H1 (cell line): ENCODE results near the gene WASF1. TPM values are rescaled to one million over a fixed set of nuclear protein-coding genes. Genes with fewer than 3 reads are reported as not detected.

Source experiments
- CTCF ChIA-PET: fragments of 300-600 bp; sonication (Branson Sonifier 250); formaldehyde crosslinking; loops from one replicate; lab custom pipeline; 2021; ENCODE audit not compliant: partially characterized antibody; lab: Charles Lee
- POLR2A ChIA-PET: fragments of 300-600 bp; sonication (Branson Sonifier 250); formaldehyde crosslinking; loops from one replicate; lab custom pipeline; 2021; ENCODE audit warnings: inconsistent platforms; ENCODE audit not compliant: partially characterized antibody; lab: Charles Lee
- DNase-seq, 2 experiments: peaks; one replicate each; pipeline versions ENCODE4 v3.0.0 to v3.0.0-alpha.2; 2010 to 2022; ENCODE audit warnings: low spot score in 2 of 2, low read depth in 1 of 2, mixed read lengths in 1 of 2
- FAIRE-seq: peaks from 2 replicates; lab custom pipeline; 2011; peaks lifted over from hg19 to GRCh38; lab: Jason Lieb, UNC
- H2AFZ ChIP-seq: 2 replicates; pipeline ENCODE4 v1.8.1; 2012; ENCODE audit warnings: low read length, inconsistent platforms
- H2AK5ac ChIP-seq: 2 replicates; pipeline ENCODE4 v1.6.1; 2013; ENCODE audit warnings: low read depth, low read length
- H2BK120ac ChIP-seq: replicated peaks from 2 replicates; pipeline ENCODE3; 2013; ENCODE audit warnings: low read depth, low read length, inconsistent platforms
- H2BK12ac ChIP-seq: 2 replicates; pipeline ENCODE4 v1.6.1; 2013; ENCODE audit warnings: low read depth, low read length
- H2BK15ac ChIP-seq: 2 replicates; pipeline ENCODE4 v1.6.1; 2013; ENCODE audit warnings: low read length
- H2BK20ac ChIP-seq: 2 replicates; pipeline ENCODE4 v1.6.1; 2013; ENCODE audit warnings: low read length
- H2BK5ac ChIP-seq: 2 replicates; pipeline ENCODE4 v1.6.1; 2013; ENCODE audit warnings: low read depth, low read length
- H3K14ac ChIP-seq: 2 replicates; pipeline ENCODE4 v1.6.1; 2013; ENCODE audit warnings: inconsistent platforms; ENCODE audit not compliant: insufficient read length
- H3K18ac ChIP-seq: 2 replicates; pipeline ENCODE4 v1.6.1; 2013; ENCODE audit warnings: low read length; ENCODE audit errors: extremely low read depth
- H3K23ac ChIP-seq: 2 replicates; pipeline ENCODE4 v1.6.1; 2013; ENCODE audit warnings: inconsistent platforms; ENCODE audit not compliant: insufficient read length
- H3K23me2 ChIP-seq: 2 replicates; pipeline ENCODE4 v1.6.1; 2013; ENCODE audit warnings: low read depth, low read length
- H3K27ac ChIP-seq: 2 replicates; pipeline ENCODE4 v1.6.1; 2011; ENCODE audit warnings: low read depth, low read length, inconsistent platforms
- H3K27me3 ChIP-seq, 4 experiments: replicated peaks in 1 of 4; 1 replicate in 1 of 4; 2 replicates in 3 of 4; pipeline versions ENCODE4 v1.6.1 to v1.8.1; 2011 to 2013; ENCODE audit warnings: low read length in 3 of 4, mild to moderate bottlenecking in 3 of 4, inconsistent platforms in 2 of 4, mixed read lengths in 2 of 4, moderate library complexity in 1 of 4; ENCODE audit not compliant: control insufficient read depth in 3 of 4, insufficient read depth in 3 of 4; ENCODE audit errors: extremely low read depth in 1 of 4
- H3K36me3 ChIP-seq, 4 experiments: 2 replicates each; pipeline versions ENCODE4 v1.6.1 to v1.8.1; 2011 to 2013; ENCODE audit warnings: mild to moderate bottlenecking in 4 of 4, low read length in 3 of 4, moderate library complexity in 2 of 4, control low read depth in 1 of 4, inconsistent platforms in 1 of 4; ENCODE audit not compliant: insufficient read depth in 4 of 4, control insufficient read depth in 2 of 4
- H3K4ac ChIP-seq: replicated peaks from 2 replicates; pipeline ENCODE3; 2013; ENCODE audit warnings: low read length, low read depth, mixed read lengths, inconsistent platforms; ENCODE audit not compliant: insufficient read length
- H3K4me1 ChIP-seq, 4 experiments: replicated peaks in 1 of 4; 1 replicate in 1 of 4; 2 replicates in 3 of 4; pipeline versions ENCODE4 v1.6.1 to v1.8.1; 2011 to 2013; ENCODE audit warnings: low read length in 3 of 4, inconsistent platforms in 2 of 4, mixed read lengths in 1 of 4; ENCODE audit not compliant: insufficient read depth in 4 of 4, control insufficient read depth in 3 of 4
- H3K4me2 ChIP-seq, 2 experiments: 2 replicates each; pipeline versions ENCODE4 v1.6.1 to v1.8.1; 2011 to 2013; ENCODE audit warnings: low read depth in 2 of 2, low read length in 2 of 2, control low read depth in 1 of 2, inconsistent platforms in 1 of 2, mild to moderate bottlenecking in 1 of 2; ENCODE audit not compliant: insufficient read depth in 1 of 2
- H3K4me3 ChIP-seq, 4 experiments: fragments of 200-600, 300-600 bp in 1 of 4; sonication (generic), shearing (Covaris generic), sonication (Bioruptor Twin) in 1 of 4; 2 replicates each; pipeline versions ENCODE4 v1.5.1 to v1.8.1; 2011 to 2016; ENCODE audit warnings: low read length in 4 of 4, low read depth in 3 of 4, control low read depth in 2 of 4, inconsistent platforms in 2 of 4, mild to moderate bottlenecking in 2 of 4, mixed read lengths in 1 of 4, moderate library complexity in 1 of 4; ENCODE audit not compliant: insufficient read depth in 2 of 4; ENCODE audit errors: extremely low read depth in 1 of 4
- H3K56ac ChIP-seq: replicated peaks from 2 replicates; pipeline ENCODE3; 2013; ENCODE audit warnings: low read depth, mild to moderate bottlenecking, mixed read lengths, low read length, inconsistent platforms; ENCODE audit not compliant: insufficient read length
- H3K79me1 ChIP-seq: 2 replicates; pipeline ENCODE4 v1.6.1; 2013; ENCODE audit warnings: low read depth, low read length, control low read depth
- H3K79me2 ChIP-seq, 2 experiments: 2 replicates each; pipeline versions ENCODE4 v1.6.1 to v1.8.1; 2012 to 2013; ENCODE audit warnings: low read length in 2 of 2, mild to moderate bottlenecking in 2 of 2, inconsistent platforms in 1 of 2; ENCODE audit not compliant: insufficient read depth in 2 of 2, control insufficient read depth in 1 of 2
- H3K9ac ChIP-seq, 4 experiments: replicated peaks in 1 of 4; 1 replicate in 1 of 4; 2 replicates in 3 of 4; pipeline versions ENCODE4 v1.6.1 to v1.8.1; 2011 to 2013; ENCODE audit warnings: low read depth in 3 of 4, low read length in 3 of 4, control low read depth in 2 of 4, mild to moderate bottlenecking in 2 of 4, moderate library complexity in 2 of 4, inconsistent platforms in 1 of 4; ENCODE audit errors: extremely low read depth in 1 of 4
- H3K9me3 ChIP-seq, 2 experiments: 2 replicates each; pipeline versions ENCODE4 v1.6.1 to v1.8.1; 2012 to 2013; ENCODE audit warnings: mild to moderate bottlenecking in 2 of 2, moderate library complexity in 2 of 2, control low read depth in 1 of 2, inconsistent platforms in 1 of 2, low read depth in 1 of 2, low read length in 1 of 2, mixed read lengths in 1 of 2; ENCODE audit not compliant: insufficient read depth in 2 of 2
- H4K20me1 ChIP-seq, 2 experiments: replicated peaks in 1 of 2; 2 replicates each; pipeline versions ENCODE3 to v1.8.1; 2011 to 2013; ENCODE audit warnings: inconsistent platforms in 2 of 2, low read length in 2 of 2, mild to moderate bottlenecking in 1 of 2; ENCODE audit not compliant: insufficient read depth in 2 of 2, control insufficient read depth in 1 of 2
- H4K5ac ChIP-seq: 2 replicates; pipeline ENCODE4 v1.6.1; 2013; ENCODE audit warnings: low read length, low read depth, mixed read lengths, inconsistent platforms; ENCODE audit not compliant: insufficient read length
- H4K8ac ChIP-seq: 2 replicates; pipeline ENCODE4 v1.8.0; 2013; ENCODE audit warnings: mild to moderate bottlenecking, moderate library complexity, low read length, inconsistent platforms; ENCODE audit not compliant: insufficient read depth; ENCODE audit errors: extremely low read depth
- H4K91ac ChIP-seq: replicated peaks from 2 replicates; pipeline ENCODE3; 2013; ENCODE audit warnings: low read length, mixed read lengths, inconsistent platforms; ENCODE audit not compliant: insufficient read length
- WGBS, 2 experiments: shearing (Covaris generic) in 1 of 2; methylation state at CpG; one replicate each; pipeline versions ENCODE4 v1.1.6 to v1.1.7; 2013 to 2015; ENCODE audit warnings: low lambda C conversion rate in 2 of 2, mixed read lengths in 2 of 2, inconsistent platforms in 1 of 2, low coverage in 1 of 2, missing lambda C conversion rate in 1 of 2; ENCODE audit not compliant: insufficient replicate concordance in 2 of 2, insufficient coverage in 1 of 2, insufficient read length in 1 of 2; ENCODE audit errors: extremely low coverage in 1 of 2, missing lambda C conversion rate in 1 of 2; 5-methylcytosine and 5-hydroxymethylcytosine counted together
- polyA plus RNA-seq, 7 experiments: library from polyadenylated mRNA; depleted of rRNA in 3 of 7; stranded (reverse) in 5 of 7; unstranded in 2 of 7; fragments of >200 nt in 5 of 7; fragments of 200-250 nt in 2 of 7; gene quantifications; 1 replicate in 5 of 7; 2 replicates in 1 of 7; 4 replicates in 1 of 7; pipeline versions ENCODE4 v1.2.1 to v1.2.3, GENCODE V29; 2011 to 2013; ENCODE audit warnings: missing spikeins in 2 of 7, mixed read lengths in 2 of 7
- total RNA-seq: library from RNA; stranded (reverse); fragmentation: NEBNext Ultra II Directional; extraction: Animal tissue kit (Norgen Biotek cat#: 25700); gene quantifications from 2 replicates; pipeline ENCODE4 v1.2.1, GENCODE V29; 2021
- TF ChIP-seq, protein P1 (sequence below), 3 experiments: IDR thresholded peaks; 1 replicate in 2 of 3; 2 replicates in 1 of 3; pipeline versions ENCODE4 v1.5.1 to v1.6.1; 2011; ENCODE audit warnings: low read length in 3 of 3, mild to moderate bottlenecking in 3 of 3, inconsistent platforms in 2 of 3, low read depth in 1 of 3, moderate library complexity in 1 of 3; ENCODE audit not compliant: insufficient read depth in 1 of 3; ENCODE audit errors: control extremely low read depth in 1 of 3

The WASF1 gene
- total and polyA plus RNA-seq, 2 of the 8 experiments (the other 6 are each of a cell fraction or from before 2014, with no cell fraction given) = 37.6 to 39.9 TPM

DNA sequence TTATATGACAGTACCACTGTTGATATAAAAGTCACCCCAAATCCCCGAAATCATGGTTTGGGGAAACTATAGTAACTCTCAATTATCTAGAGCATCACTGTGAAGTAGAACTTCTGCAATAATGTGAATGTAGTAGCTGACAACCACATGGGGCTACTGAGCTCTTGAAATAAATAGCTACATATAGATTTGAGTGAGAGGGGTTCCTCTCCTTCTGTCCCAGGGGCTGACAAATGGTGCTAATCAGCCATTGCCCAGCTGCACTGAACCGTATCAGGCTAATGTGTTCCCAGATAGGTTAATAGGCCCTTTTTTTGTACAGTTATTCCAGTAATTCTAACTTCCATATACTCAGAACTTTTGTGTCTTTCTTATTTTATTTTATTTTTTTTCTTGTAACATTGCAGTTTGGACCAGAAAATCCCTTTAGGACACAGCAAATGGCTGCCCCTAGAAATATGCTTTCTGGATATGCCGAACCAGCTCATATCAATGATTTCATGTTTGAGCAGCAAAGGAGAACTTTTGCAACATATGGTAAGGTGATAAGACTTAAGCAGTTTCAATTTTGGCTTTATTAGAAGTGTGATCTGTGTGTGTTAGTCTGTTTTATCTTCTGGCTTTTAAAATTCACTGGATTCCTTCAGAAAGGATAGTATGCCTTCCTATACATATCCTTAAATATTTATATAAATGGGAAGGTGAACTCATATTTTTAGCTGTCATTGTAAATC is 21.8 kb upstream of the WASF1 start:
- Histone ChIP-seq H2BK12ac (no peak overlapping the region), H3K4me1 (no peaks in the 10 kb centered on the region), H2AFZ (no peak overlapping the region), H3K23me2 (no peaks in the 10 kb centered on the region), H2BK5ac (no peak overlapping the region), H2BK15ac (no peak overlapping the region), H3K4me2 (no peak overlapping the region), H3K4ac (no peak overlapping the region), H3K4me3 (no peak overlapping the region), H3K36me3 (no peaks in the 10 kb centered on the region; a peak in 1 of 8 replicates), H2BK120ac (no peak overlapping the region), H4K5ac (no peak overlapping the region), H4K20me1 (no peaks in the 10 kb centered on the region), H3K56ac (no peak overlapping the region), H4K91ac (no peak overlapping the region), H3K18ac (no peak overlapping the region), H4K8ac (no peak overlapping the region), H3K27me3 (no peaks in the 10 kb centered on the region), H3K23ac (no peak overlapping the region), H3K9me3 (no peaks in the 10 kb centered on the region), H3K14ac (no peak overlapping the region), H3K79me2 (peaks cover 0 to 13% of the 10 kb centered on the region in 2 experiments; a peak in 1 of 4 replicates), H2AK5ac (no peak overlapping the region), H3K79me1 (no peaks in the 10 kb centered on the region; the same call in 1 of the 2 replicates), H2BK20ac (no peak overlapping the region), H3K27ac (no peak overlapping the region), H3K9ac (no peak overlapping the region)
- ChIA-PET CTCF (interaction anchor here (1.5 kb wide), 1 partner anchor 9 kb away, joined by 4 read pairs; no protein-coding TSS in a partner anchor), POLR2A (no interaction called here)
- DNase-seq (no peak), FAIRE-seq (no peak)
- WGBS, 2 experiments = 90% methylated on average over 3 of the region's 3 CpGs; no CpG with 5 or more reads in 1 of the 2 experiments
- TF ChIP-seq, protein P1, sequence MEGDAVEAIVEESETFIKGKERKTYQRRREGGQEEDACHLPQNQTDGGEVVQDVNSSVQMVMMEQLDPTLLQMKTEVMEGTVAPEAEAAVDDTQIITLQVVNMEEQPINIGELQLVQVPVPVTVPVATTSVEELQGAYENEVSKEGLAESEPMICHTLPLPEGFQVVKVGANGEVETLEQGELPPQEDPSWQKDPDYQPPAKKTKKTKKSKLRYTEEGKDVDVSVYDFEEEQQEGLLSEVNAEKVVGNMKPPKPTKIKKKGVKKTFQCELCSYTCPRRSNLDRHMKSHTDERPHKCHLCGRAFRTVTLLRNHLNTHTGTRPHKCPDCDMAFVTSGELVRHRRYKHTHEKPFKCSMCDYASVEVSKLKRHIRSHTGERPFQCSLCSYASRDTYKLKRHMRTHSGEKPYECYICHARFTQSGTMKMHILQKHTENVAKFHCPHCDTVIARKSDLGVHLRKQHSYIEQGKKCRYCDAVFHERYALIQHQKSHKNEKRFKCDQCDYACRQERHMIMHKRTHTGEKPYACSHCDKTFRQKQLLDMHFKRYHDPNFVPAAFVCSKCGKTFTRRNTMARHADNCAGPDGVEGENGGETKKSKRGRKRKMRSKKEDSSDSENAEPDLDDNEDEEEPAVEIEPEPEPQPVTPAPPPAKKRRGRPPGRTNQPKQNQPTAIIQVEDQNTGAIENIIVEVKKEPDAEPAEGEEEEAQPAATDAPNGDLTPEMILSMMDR (IDR thresholded peaks at IDR 0.05; ENCODE audit: control extremely low read depth in 1 of 3, insufficient read depth in 1 of 3, low read depth in 1 of 3, low read length in 3 of 3) = no peak
